DMS53 (cell line): ENCODE results near the gene GYG2.
"Not testable (repeated sequence)": the region's sequence is repeated elsewhere in the genome, so short reads cannot be mapped to it uniquely, and the experiment has no call there.

Source experiments
- DNase-seq: peaks from one replicate; lab custom pipeline; 2025; lab: John Stamatoyannopoulos, UW

GYG2 gene

DNA sequence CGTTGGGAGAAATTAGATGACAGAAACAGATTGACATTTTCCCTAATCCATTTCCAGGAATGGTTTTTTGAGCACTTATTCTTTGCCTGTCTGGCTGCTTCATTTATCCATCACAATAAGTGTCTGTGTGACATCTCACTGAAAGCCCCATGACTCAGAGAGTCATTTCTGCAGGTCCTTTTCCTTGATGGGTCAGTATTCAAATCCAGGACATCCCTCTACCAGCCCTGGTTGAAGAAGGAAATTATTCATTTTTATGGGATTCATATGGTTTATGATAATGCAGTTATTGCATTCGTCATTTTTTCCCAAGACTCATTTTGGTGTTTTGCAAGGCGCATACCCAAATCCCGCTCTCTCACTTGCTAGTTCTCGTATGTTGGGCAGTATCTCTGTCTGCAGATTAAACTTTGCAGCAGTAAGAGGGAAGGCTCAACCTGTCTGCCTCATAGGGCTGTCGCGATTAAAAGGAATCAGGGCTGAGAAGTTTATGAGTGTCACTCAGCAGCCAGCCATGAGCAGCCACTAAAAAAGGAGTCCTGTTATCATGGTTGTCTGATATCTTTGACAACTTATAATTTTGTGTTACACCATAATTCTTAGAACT is 44.0 kb downstream of the GYG2 start:
- no peak for DNase-seq

DNA sequence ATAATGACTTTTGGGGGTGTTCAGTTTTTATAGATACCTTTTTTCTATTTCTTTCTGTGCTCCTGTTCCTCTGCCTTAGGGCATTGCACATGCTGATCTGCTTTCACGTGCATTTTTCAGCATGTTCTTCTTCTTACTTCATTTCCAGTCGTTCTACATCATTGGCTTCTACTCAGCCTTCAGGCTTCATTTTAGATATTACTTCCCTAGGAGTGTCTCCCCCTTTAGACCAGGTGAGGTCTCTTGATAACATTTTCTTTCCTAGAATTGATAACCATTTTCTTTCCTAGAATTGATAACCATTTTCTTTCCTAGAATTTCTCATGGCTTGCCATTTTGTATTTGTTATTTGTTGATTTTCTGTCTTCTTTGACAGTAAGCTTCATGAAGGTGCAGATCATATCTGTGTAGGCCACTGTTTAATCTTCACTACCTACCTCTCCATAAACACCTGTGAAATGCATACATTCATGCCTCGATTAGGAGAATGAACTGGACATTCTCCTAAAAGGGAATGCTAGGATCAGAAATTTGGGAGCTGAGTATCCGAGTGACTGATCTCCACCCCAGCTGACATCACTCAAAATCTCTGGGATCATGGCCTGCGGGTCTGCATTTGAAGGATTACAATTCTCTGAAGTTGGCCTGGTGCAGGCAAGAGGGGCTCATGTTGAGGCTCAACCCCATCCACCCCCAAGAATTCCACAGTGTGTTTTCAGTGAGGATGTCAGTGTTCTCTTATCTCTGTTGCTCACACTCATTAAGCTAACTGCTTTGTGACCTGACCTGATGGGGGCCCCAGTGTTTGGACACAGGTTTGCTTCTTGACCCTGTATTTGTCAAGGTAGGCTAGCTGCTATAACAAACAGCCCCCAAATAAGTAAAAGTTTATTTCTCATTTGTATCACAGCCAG is 45.7 kb downstream of the GYG2 start:
- no peak for DNase-seq

DNA sequence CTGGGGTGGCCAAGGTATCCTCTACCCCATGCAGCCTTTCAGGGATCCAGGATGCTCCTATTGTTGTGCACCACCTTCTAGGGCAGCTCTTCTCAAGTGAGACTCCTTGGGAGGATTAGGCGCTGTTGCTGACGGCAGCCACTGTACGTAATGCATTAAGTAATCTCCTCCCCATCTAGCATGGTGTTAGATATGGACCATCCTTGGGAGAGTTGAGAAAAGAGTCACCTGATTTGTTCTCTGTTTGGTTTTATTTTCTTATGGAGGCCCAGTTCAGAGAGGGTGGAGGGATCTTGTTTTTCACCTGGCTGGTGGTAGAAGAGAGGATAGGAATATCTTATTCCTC is 46.4 kb downstream of the GYG2 start:
- no peak for DNase-seq

DNA sequence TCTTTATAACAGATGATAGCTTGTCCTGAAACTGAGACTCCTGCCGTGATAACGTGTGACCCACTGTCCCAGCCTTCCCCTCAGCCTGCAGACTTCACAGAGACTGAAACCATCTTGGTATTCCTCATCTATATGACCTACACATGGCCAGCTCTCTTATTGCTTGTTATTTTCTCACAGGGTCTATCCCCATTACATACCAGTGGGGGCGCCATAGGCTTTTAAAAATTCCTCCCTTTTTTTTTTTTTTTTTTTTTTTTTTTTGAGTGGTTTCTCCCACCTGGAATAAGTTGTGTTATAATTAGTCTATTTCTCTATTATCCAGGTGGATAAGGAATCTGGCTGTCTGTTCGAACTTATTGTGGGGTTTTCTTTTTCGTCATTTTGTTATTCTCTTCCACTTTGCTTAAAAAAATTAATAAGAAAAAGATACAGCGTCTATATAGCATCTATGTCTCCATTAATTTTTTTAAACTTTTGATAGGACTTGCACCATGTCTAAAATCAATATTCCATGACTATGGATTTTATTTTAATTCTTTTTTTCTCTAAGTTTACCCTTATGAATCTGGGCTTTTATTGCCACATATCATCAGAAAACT is 47.2 kb downstream of the GYG2 start:
- DNase-seq = peak; percentile 32

DNA sequence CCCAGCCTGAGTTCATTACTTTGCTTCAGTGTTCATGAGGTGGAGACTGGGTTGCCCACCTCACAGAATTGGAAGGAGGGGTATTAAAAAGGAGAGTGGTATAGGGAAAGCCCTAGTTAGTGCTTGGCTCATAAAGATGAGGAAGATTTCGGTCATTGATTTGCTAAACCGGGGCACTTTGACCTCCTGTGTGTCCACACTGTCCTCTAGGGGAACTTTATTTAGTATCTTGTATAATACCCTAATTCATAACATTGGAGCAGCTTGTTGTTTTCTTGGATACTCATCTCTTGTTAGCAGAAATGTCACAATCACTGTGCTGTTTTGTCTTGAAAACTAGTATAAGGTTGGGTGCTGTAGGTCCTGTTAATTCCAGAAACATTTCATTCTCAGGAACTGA is 49.8 kb downstream of the GYG2 start:
- no peak for DNase-seq

DNA sequence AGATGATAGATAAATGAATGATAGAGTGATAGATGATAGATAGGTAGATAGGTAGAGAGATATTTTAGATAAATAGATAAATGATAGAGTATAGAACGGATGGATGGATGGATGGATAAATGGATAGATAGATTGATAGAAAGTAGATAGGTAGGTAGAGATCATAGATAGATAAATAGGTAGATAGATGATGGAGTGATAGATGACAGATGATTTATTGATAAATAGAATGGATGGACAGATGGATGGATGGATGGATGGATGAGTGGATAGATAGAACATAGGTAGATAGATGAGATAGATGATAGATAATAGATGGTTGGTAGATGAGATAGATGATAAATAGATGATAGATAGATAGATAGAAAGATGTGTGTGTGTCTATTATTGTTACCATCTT is 50.9 kb downstream of the GYG2 start:
- DNase-seq = no peak

DNA sequence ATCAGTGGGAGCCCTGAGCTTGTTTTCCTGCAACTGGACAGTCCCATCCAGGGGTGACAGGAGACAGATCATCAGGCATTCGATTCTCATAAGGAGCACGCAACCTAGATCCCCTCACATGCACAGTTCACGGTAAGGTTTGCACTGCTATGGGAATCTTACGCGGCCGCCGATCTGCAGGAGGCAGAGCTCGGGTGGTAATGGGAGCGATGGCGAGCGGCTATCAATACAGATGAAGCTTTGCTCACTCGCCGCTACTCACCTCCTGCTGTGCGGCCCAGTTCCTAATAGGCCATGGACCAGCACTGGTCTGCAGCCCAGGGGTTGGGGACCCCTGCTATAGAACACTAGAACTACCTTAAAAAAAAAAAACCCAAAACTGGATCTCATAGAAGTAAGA is 55.0 kb downstream of the GYG2 start:
- no peak for DNase-seq

DNA sequence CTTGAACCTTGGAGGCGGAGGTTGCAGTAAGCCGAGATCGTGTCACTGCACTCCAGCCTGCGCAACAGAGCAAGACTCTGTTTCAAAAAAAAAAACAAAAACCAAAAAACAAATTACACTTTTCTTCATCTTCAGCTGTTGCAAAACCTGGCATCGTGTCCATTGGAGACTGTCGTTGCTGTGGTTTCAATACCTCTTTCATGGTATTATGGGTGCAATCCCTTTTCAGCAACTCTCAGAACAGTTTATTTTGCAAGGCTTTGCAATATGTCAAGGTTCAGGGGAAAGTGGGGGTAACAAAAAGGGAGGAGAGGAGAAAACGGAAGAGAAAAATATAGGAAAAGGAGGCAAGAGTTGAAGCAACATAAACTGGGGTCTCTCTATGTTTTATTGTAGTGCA is 59.6 kb downstream of the GYG2 start:
- no peak for DNase-seq

DNA sequence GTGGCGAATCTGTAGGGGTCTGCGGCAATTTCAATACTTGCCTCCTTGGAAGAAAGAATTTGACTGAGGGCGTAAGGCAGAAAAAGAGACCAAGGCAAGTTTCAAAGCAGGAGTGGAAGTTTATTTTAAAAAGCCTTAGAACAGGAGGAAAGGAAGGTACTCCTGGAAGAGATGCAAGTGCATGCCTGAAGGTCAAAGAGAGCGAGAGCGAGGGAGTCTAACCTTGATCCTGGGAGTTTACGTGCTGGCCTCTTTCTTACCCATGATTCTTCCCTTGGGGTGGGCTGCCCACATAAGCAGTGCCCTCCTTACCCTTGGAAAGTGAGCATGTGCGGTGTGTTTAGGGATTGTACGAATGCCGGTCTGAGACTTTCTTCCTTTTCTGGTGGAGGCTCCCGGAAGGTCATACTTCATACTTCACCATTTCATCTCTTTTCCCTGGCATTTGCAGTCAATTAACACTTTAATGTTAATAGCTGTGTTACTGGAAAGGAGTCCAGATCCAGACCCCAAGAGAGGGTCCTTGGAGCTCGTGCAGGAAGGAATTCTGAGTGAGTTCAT is 60.4 kb downstream of the GYG2 start:
- no peak for DNase-seq

DNA sequence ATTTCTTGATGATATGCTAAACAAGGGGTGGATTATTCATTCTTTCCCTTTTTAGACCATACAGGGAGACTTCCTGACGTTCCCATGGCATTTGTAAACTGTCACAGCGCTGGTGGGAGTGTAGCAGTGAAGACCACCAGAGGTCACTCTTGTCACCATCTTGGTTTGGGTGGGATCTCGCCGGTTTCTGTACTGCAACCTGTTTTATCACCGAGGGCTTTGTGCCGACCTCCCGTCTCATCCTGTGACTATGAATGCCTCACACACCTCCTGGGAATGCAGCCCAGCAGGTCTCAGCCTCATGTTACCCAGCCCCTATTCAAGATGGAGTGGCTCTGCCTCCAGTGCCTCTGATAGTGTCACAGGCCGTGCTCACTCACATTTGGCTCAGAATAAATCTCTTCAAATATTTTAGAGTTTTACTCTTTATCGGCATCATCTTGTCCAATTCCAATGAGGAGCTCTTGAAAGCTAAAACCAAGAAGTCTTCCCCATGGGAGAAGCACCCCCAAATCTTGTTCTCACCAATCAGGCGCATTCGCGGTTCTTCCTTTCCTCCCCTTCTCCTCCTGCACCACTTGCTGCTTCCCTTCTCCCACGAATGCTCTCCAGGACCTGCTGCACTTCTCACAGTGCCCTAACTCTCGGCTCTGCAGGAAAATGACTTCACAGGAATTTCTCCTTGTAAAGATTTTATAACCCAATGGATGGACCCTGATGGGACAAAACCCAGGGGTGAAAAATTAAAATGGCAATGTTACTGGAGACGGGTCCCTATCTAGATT is 61.2 kb downstream of the GYG2 start:
- DNase-seq = peak; percentile 44

DNA sequence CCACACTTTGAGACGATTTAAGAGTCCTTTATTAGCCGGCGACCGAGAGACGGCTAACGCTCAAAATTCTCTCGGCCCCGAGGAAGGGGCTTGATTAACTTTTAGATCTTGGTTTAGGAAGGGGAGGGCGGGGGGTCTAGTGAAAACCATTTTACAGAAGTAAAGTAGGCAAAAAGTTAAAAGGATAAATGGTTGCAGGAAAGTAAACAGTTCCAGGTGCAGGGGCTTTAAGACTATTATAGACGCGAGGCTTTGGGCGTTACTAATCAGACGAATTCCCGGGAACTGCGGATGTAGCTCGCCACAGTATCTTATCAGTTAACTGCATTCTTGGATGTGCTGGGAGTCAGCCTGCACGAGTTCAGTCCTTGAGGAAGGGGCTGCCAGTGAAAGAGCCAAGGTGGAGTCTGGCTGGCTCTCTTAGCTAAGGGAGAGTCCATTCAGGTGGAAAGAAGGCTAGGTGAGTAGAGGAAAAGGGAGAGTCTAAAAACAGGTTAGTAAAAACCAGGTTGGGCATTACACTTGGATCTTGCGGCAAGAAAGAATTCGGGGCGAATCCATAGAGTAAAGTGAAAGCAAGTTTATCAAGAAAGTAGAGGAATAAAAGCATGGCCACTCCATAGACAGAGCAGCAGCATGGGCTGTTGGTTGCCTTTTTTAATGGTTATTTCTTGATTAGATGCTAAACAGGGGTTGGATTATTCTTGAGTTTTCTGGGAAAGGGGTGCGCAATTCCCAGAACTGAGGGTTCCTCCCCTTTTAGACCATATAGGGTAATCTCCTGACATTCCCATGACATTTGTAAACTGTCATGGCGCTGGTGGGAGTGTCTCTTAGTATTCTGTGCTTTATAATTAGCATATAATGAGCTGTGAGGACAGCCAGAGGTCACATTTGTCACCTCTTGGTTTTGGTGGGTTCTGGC is 62.1 kb downstream of the GYG2 start:
- DNase-seq = not testable (repeated sequence)

DNA sequence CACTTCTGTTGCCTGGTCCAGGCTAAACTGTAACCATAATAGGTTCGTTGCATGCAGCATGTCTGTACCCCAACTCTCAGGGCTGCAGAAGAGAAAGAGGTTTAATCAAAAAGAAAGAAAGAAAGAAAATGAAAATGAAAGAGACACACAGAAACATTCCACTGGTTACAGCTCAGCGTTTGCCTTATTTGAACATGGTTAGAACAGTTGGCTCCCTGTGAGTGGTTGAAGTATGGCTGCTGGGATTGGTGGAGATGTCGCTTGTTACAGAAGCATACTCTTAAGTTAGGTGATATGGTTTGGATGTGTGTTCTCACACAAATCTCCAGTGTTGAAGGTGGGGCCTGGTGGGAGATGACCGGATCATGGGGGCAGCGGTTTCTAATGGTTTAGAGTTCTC is 64.1 kb downstream of the GYG2 start:
- no peak for DNase-seq

DNA sequence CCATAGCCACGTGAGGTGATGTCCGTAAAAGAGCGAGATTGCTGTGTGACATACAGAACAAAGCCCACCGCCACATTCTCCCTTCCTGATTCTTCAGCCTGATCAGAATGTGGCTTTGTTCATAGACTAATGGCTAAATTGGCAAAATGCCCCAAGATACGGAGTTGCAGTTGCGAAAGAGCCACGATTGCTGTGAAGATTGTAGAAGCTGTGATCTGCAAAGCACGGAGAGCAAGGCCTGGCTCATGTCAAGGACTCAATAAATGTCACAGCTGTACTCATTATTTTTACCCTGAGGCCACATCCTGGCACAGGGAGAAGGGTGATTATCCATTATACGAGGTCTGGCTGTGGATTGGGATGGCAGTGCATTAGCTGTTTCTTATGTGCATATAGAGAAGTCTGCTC is 66.2 kb downstream of the GYG2 start:
- peak; percentile 0 for DNase-seq

DNA sequence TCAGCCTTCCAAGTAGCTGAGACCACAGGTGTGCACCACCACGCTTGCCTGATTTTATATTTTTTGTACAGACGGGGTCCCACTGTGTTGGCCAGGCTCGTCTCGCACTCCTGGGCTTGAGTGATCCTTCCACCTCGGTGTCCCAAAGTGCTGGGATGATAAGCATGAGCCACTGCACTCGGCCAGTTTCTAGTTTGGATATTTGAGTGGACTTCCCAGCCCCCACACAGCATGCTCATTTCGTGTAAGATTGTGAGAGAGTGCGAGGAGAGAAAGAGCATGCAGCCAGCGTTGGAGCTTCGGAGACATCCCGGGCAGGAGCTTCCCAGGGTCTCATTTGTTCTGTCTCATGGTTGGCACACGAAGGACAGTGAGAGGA is 68.6 kb downstream of the GYG2 start:
- DNase-seq = peak; percentile 63

DNA sequence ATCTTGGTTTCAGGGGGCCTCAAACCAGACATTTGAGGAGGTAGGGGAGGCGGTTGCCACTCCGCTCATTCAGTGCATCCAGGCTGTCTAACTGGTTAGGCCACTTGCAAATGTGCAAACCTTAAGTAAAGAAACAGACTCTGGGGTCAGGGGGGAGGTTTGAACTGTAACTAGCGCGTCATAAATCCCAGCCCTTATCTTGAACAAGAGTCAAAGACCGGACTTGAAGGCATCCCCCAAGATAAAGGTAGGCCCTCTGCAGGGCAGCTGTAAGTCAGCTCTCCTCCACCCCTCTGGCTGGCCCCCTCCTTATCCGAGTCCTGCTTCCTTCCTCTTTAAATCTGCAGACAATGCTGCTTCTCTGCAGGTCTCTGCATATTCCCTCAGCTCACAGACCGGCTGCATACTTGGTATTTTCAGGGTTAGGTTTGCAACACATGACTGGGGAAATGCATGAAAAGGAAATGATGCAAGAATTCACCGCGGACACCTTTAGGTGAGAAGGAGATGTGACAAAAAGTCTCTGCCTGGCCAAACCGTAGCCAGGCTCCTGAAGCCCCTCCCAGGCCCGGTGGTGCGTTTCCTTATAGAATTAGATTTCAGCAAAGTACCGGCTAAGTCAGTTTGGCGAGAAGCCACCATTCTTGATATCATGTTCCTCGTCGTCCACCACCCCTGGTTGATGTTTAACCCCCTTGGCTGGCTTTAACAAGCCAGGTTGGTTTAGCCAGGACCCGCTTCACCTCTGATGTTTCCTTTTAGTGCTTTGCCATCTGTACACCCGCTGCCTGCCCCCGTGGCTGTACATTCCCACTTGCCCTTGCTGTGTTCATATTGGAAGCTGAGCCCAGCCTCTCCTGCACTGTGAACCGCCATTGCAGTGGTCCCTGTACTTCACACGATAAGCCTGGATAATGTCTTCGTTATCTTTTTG is 69.2 kb downstream of the GYG2 start:
- peak; percentile 84 for DNase-seq

DNA sequence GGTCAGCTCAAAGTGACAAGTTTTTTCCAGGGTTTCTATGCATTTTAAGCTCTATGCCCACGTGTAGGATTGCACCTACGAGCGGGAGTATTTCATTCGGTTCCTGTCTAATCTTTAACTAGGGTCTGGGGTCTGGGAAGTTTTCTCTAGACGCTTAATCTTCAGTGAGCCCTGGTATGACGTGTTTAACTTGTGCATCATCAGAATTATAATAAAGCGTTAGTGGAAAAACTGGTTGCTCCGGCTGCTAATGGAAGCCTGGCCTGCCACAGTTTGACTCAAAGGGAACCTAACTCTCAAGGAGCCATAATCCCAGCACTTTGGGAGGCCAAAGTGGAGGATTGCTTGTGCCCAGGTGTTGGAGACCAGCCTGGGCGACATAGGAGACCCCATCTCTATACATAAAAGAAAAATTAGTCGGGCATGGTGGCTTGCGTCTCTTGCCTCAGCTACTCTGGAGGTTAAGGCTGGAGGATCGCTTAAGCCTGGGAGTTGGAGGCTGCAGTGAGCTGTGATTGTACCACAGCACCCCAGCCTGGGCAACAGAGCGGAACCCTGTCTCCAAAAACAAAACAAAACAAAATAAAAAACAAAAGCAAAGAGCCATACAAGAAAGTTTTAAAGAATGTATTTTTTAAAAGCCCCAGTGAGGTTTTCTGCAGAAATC is 70.2 kb downstream of the GYG2 start:
- peak; percentile 75 for DNase-seq

DNA sequence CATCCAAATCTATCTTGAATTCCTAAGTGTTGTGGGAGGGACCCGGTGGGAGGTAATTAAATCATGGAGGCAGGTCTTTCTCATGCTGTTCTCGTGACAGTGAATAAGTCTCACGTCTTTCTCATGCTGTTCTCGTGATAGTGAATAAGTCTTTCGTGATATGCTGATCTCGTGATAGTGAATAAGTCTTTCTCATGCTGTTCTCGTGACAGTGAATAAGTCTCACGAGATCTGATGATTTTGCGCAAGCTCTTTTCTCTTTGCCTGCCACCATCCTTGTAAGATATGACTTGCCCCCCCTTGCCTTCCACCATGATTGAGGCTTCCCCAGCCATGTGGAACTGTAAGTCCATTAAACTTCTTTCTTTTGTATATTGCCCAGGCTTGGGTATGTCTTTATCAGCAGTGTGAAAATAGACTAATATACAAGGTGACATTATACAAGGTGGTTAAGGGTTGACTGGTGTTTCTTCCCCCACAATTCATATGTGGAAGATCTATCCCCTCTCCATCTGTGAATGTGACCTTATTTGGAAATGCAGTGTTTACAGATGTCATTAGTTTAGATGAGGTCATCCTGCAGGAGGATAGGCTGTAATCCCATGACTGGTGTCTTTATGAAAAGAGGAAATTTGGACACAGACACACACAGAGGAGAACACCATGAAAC is 72.8 kb downstream of the GYG2 start:
- DNase-seq = peak; percentile 72

DNA sequence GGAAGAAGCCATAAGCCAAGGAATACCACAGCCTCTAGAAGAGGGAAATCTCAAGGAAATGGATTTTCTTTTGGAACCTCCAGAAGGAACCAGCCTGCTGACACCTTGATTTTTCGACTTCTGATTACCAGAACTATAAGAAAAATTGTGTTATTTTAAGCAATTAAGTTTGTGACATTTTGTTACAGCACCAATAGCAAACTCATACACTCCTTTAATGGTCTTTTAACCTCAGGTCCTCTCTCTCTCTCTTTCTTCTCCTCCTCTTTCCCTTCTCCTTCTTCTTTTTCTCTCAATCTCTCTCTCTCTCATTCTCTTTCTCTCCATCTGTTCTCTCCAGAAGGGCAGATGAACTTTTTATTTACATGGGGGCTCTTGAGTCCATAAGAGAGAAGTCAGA is 74.1 kb downstream of the GYG2 start:
- DNase-seq = no peak

DNA sequence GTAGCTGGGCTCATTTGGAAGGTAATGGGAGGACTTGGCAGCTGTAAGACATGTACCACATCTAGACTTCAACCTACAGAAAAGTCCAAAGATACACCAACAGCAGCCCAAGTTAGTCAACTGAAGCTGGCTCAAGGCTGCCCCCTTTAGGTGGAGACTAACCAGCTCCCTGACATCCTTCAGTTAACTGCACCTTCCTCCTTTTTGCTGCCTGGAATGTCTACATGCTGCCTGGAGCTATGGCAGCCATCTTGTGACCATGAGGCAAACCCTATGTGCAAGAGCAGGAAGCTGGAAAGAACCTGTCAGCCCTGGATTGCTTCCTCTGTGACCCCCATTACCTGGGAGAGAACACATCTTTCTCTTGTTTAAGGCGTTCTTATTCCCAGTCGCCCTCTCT is 74.6 kb downstream of the GYG2 start:
- peak; percentile 8 for DNase-seq
